HG03175 (cell line): ENCODE results near the gene LEPROT.

Experiments used
- ATAC-seq: cut with Tn5 transposase; IDR thresholded peaks from one replicate; pipeline ENCODE4 v1.9.1; 2021; ENCODE audit warnings: mild to moderate bottlenecking, moderate library complexity; ENCODE audit not compliant: unreplicated experiment

Gene LEPROT

GRCh38 chr1:65471861-65472332, 51.4 kb downstream of the LEPROT start:
- no peak for ATAC-seq

DNA sequence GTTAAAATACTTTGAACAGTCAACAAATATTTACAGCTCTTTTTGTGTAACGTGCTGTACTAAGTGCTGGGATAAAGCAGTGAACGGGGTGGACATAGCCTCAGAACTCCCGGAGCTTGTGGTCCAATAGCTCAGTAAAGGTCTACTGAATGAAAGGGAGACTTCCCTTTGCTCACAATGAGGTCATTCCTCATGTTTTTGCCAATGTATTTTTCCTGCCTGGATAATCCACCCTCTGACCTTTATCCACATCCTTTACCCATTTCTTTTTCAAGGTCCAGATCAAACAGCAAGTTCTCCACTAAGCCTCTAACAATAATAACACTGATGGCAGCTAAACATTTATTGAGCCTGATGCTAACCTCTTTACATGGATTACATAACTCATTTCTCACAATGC, 55.9 kb downstream of the LEPROT start:
- ATAC-seq, result no peak

GRCh38 chr1:65477414-65478378, 57.2 kb downstream of the LEPROT start:
- no peak for ATAC-seq

- ATAC-seq, result no peak
Observed at GRCh38 chr1:65478379-65479026, 58.0 kb downstream of the LEPROT start.

GRCh38 chr1:65479554-65480204, 59.2 kb downstream of the LEPROT start:
- ATAC-seq, result no peak

DNA sequence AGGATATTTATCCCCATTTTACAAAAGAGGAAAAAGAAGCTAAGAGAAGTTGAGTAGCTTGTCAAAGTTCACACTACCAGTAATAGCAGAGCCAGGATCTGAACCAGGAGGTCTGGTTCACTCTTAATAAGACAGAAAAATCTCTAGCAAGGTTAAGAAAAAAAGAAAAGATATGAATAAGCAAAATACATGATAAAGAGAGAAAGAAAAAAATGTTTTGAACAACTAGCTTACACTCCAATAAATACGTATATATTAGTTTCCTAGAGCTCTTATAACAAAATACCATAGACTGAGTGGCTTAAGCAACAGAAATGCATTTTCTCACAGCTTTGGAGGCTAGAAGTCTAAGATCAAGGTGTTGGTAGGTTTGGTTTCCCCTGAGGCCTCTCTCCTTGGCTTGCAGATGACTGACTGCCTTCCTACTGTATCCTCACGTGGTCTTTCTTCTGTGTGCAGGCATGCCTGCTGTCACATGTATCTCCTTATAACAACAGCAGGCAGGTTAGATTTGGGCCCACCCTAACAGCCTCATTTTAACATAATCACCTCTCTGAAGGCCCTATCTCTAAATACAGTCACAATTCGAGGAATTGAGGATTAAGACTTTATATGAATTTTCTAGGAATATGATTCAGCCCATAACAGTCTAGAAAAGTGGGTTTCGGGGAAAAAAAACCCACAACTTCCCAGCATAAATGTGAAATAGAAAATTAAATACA, 60.4 kb downstream of the LEPROT start:
- no peak for ATAC-seq

DNA sequence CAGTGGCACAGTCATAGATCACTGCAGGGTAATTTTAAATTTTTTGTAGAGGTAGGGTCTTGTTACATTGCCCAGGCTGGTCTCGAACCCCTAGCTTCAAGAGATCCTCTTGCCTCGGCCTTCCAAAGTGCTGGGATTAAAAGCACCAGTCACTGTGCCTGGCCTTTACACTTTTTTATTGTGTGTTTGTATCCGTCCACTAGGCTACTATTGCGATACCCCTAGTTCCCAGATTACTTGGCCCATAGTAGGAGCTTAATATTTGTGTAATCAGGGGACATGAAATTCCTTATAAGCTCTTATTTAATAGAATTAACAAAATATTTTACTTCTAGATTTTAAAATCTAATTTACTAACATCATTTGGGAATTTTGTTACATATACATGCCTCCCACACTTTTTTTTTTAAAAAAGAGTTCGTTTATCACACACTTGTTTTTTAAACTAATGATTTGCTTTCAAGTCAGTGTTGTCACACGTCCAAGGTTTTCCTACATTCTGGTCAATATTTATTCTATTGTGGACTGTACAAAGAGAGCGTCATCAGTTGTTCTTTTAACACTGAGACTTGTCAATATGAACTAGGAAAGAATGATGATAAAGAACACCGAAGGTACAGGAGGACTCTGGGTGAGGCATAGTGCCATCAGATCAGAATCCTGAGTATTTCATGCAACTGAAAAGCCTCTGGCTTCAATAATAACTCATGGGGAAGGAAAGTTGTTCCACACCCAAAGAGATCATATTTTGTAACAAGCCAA, 63.7 kb downstream of the LEPROT start:
- ATAC-seq, result no peak
